CD4-positive, alpha-beta T cell treated with Interleukin-4 for 1 hour (primary cell): Measurements from ENCODE around the gene NDUFS5.
"Not testable (repeated sequence)": the region's sequence is repeated elsewhere in the genome, so short reads cannot be mapped to it uniquely, and the experiment has no call there.

Experiments used
- DNase-seq, 2 donors: peaks; one replicate each; pipeline ENCODE4 v3.0.0-alpha.2; 2020 to 2022

NDUFS5 gene

GRCh38 chr1:39026051-39026865, at the start of gene NDUFS5:
Gene NDUFS5 (plus strand): TSS chr1:39026350. CDS start chr1:39028725, 2,375 bp downstream.
- DNase-seq = peak; percentile 86 to 87

GRCh38 chr1:38977399-38978244, 48.5 kb upstream of the NDUFS5 start:
- peak; percentile 79 to 82 for DNase-seq

GRCh38 chr1:38978245-38978542, 48.0 kb upstream of the NDUFS5 start:
- not testable (repeated sequence) for DNase-seq

- not testable (repeated sequence) for DNase-seq
Measured at GRCh38 chr1:38979380-38979779, 46.8 kb upstream of the NDUFS5 start.

GRCh38 chr1:38989979-38990378, 36.2 kb upstream of the NDUFS5 start:
- no peak for DNase-seq

GRCh38 chr1:38990386-38990737, 35.8 kb upstream of the NDUFS5 start:
- DNase-seq = no peak

- peak; percentile 97 for DNase-seq
Measured at GRCh38 chr1:38990738-38991637, 35.2 kb upstream of the NDUFS5 start, which contains the start of gene AKIRIN1. Gene AKIRIN1 (plus strand): TSS chr1:38991276. CDS start chr1:38991381, 105 bp downstream.

GRCh38 chr1:38991638-38992411, 34.3 kb upstream of the NDUFS5 start:
- DNase-seq = no peak

GRCh38 chr1:38992412-38993111, 33.6 kb upstream of the NDUFS5 start:
- no peak for DNase-seq

- DNase-seq = no peak
Measured at GRCh38 chr1:38994196-38994595, 32.0 kb upstream of the NDUFS5 start.

- DNase-seq = peak in 1 of 2 donors; percentile 61
Measured at GRCh38 chr1:38997034-38997900, 28.9 kb upstream of the NDUFS5 start.

GRCh38 chr1:38997901-38998190, 28.3 kb upstream of the NDUFS5 start:
- DNase-seq = peak in 1 of 2 donors; percentile 43

GRCh38 chr1:39001516-39002421, 24.4 kb upstream of the NDUFS5 start:
- no peak for DNase-seq

GRCh38 chr1:39003281-39003680, 22.9 kb upstream of the NDUFS5 start:
- no peak for DNase-seq

GRCh38 chr1:39003794-39004193, 22.4 kb upstream of the NDUFS5 start:
- no peak for DNase-seq

- no peak for DNase-seq
Measured at GRCh38 chr1:39006287-39006686, 19.9 kb upstream of the NDUFS5 start.

GRCh38 chr1:39006726-39007645, 19.2 kb upstream of the NDUFS5 start:
- no peak for DNase-seq

GRCh38 chr1:39014956-39015355, 11.2 kb upstream of the NDUFS5 start:
- DNase-seq = not testable (repeated sequence)
